GM21390 (cell line): Measurements from ENCODE around the gene ANKS1A.

Source experiments
- ATAC-seq: cut with Tn5 transposase; IDR thresholded peaks from one replicate; pipeline ENCODE4 v1.9.1; 2021; ENCODE audit not compliant: unreplicated experiment

ANKS1A gene

GRCh38 chr6:35064757-35065440 is 175.8 kb downstream of the ANKS1A start:
- ATAC-seq, result no peak

DNA sequence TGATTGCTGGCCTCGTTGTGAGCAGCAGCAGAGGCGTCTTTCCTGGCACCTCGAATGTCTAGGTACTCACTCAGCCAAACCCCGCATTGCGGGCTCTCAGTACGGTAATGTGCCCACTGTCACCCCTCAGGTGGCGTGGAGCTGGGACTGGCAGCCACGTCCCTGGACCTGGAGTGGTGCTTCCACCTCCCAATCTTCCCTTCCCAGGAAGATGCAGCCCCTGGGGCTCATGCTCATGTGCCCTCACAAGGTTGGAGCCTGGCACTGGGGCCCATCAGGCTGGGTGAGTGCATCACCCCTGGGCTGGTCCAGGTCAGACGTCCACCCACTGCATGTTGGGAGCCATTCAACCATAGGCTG is 176.4 kb downstream of the ANKS1A start:
- ATAC-seq, result no peak

- ATAC-seq, result no peak
These were observed 176.8 kb downstream of the ANKS1A start for GRCh38 chr6:35065870-35066269.

DNA sequence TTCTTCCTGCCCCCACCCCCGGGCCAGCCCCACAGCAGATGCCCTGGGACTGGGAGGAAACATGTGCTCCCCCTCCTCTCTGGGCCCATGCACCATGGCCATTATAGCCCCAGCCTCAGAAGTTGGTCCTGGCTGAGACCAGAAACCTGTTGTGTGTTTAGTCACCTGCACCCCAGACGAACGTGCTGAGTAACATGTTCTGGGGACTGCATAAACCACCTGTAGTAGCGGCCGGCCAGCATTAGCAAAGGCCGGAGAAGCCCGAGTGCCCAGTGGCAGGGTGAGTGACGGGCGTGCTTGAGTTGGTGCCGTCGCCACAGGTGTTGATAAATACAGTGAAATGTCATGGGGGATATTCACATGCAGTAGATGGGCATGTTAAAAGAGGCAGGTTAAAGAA is 178.2 kb downstream of the ANKS1A start:
- no peak for ATAC-seq

- ATAC-seq, result no peak
These were observed 179.2 kb downstream of the ANKS1A start for GRCh38 chr6:35068206-35068605.

GRCh38 chr6:35068644-35069043 is 179.6 kb downstream of the ANKS1A start:
- no peak for ATAC-seq

DNA sequence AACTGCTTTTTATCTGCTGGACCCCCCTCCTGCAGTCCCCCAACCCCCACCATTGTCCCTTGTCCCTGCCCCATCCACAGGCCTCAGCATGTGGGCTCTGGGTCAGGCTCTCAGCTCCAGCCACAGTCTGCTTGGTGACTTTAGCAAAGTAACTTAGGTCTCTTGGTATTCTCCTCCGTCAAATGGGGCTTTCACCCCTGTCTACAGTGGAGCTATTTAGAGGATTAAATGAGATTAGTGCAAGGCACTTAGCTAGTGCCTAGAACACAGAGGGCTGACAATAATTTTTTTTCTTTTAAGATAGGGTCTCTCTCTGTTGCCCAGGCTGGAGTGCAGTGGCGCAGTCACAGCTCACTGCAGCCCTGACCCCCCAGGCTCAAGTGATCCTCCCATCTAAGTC is 180.2 kb downstream of the ANKS1A start:
- no peak for ATAC-seq

- no peak for ATAC-seq
These were observed 181.1 kb downstream of the ANKS1A start for GRCh38 chr6:35070111-35070510.

- ATAC-seq, result no peak
These were observed 182.4 kb downstream of the ANKS1A start for GRCh38 chr6:35071347-35071994.

GRCh38 chr6:35072051-35072697 is 183.1 kb downstream of the ANKS1A start:
- no peak for ATAC-seq

- no peak for ATAC-seq
These were observed 183.6 kb downstream of the ANKS1A start for GRCh38 chr6:35072698-35073055.

DNA sequence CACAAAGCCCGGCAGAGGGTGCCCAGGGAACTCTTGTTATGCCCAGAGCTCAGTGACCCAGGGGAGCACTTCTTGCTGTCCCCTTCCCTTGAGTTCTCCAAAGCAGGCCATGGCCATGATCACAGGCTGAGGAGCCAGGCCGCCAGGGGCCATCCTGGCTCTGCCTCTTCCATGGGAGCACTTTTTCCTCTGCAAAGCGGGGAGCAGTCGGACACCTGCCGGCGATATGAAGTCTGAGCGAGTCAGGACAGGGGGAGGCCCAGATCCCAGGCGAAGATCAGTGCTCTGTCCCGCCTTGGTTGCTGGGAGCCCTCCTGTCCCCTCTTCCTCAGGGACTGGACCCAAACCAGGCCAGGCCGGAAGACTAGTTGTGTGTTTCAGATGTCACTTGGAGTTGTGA is 184.2 kb downstream of the ANKS1A start:
- ATAC-seq, result no peak

DNA sequence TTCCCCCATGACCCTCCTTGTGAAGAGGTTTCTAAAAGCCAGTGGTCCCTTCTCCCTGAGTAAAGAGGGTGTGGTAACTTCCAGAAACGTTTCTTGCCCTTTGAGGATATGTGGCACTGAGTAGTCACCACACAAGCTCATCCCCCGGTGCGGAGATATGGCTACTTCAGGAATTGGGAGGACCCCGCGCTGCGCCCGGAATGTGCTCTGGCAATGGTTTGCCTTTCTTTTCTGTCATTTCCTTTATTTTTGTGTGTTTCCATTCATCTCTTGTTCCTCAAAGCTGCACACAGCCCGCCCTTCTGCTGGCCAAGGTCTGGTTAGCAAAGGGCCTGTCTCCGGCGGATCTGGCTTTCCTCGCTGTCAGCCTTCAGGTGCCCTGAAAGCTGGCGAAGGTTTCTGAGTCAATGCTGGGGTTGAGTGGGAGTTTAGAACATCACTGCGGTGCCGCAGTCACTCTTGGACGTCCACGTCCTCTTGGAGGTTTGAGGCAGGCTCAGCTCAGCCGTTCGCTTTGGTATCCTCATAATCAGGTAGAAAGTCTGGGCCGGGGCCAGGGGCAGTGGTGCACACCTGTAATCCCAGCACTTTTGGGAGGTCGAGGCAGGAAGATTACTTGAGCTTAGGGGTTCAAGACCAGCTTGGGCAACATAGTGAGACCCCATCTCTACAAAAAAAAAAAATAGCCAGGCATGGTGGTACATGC is 184.9 kb downstream of the ANKS1A start:
- no peak for ATAC-seq

- no peak for ATAC-seq
These were observed 188.1 kb downstream of the ANKS1A start for GRCh38 chr6:35076997-35077712.

GRCh38 chr6:35077713-35078105 is 188.7 kb downstream of the ANKS1A start:
- ATAC-seq, result no peak

DNA sequence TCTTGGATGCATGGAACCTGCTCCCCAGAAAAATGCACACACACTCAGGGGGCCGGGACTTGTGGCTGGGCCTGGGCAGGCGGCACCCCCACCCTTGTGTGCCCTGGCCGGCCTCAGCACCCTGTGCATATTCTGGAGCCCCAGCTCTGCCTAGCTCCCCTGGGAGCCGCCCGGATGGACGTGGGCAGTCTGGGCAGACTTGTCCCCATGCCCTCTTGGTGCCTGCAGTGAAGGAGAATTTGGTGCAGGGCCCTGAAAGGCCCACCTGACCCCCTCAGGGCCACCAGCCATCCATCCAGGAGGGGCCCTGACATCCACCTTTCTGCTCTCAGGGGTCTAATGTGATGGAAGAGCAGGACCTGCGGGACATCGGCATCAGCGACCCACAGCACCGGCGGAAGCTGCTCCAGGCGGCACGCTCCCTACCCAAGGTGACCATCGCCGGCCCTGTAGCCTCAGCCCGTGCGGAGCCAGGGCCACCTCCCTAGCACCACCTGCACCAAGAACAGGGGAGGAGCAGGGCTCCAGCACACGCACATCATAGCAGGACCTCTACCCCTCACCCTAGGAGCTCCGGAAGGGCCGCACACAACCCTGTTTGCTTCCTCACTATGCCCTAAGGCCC is 189.3 kb downstream of the ANKS1A start:
- no peak for ATAC-seq

DNA sequence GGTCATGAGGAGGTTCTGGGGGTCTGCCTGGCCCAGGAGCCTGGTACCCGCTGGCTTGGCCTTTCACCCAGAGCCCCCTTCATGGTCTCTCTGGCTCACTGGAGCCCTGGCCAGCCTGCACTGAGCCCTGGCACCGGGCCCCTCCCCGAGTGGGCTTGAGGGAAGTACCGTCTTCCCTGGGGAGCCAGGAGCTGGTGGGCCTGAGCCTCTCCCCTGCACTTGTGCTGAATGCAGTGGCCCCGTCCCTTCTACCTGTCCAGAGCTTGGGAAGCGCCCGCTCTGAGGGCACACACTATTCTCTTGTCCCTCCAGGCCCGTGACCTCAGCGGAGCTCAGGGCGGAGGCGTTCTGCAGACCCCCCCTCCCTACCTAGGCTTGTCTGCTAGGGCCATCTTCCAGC is 189.8 kb downstream of the ANKS1A start:
- no peak for ATAC-seq

- ATAC-seq, result no peak
These were observed 190.4 kb downstream of the ANKS1A start for GRCh38 chr6:35079311-35080000.

DNA sequence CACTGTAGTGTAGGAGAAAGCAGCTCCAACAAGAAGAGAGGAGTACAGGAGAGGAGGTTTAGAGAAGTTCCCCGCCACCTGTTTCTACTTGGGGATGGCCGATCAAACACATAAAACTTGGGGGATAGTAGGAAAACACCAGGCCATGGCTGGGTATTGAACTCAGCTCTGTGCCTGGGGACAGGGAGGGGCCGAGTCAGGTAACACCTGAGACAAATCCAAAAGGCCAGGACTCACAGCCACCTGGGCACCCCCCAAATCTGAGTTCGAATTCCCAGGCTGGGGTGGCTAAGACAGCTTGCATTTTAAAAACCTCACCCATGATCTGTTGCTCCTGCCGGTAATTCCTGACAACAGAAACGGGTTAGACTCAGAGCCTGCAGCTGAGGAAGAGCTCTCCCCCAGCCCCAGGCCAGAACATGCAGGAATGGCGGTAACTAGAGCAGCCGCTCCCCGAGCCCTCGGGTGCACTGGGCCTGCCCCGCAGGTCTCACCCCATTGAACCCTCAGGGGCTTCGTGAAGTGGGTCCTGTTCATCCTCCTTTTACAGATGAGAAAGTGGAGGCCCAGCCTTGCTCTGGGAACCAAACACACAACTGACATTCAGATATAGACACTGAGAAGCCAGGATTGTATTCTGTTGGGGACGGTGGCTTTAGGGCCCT is 191.1 kb downstream of the ANKS1A start:
- ATAC-seq, result no peak
